ENCODE results near the gene GIMAP5. TPM values are rescaled to one million over a fixed set of nuclear protein-coding genes. Genes with fewer than 3 reads are reported as not detected.

GIMAP5 gene
- total and polyA plus RNA-seq, 9 of the 15 experiments (the other 6 are each of a cell fraction or from before 2014, with no cell fraction given), result 0.35 TPM; not detected in 8

DNA sequence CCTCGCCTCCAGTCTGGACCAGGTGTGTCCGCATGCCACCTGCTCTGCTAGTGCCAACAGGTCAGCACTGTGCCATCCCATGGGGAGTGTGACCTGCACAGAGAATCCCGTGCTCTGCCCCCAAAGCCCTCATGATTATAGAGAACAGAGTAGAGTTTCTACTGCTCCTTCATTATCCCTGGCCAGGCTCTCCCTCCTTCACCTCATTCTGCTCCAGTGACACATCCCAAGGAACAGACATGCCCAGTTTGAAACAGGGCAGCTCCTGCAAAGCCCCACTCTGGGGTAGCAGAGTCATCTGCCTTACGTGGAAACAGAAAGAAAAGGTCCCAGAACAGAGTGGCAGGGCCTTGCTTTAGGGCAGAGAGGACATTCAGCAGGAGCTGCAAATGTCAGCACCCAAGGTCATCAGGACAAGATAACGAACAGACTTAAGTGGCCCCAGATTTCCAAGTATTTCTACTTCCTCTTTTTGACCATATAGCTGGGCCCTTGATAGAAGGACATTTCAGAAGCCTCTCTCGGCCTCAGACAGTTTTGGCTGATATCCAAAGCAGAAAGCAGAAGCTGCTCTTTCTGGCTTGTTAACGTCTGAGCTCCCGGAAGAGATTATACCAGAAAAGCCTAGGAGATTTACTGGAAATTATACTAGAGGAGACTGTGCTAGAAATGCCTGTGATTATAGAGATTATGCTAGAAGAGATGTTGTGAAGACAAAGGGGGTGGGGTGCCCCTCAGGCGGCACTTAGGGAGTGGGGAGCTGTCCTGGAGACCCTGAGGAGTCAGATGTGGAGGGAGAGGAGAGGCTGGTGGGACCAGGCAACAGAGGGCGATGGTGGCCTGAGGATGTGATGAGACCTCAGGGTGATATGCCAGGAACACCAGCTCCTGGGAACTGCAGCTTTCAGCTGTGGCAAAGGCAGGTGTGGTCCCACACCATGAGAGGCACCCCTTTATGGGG lies 50.4 kb downstream of the GIMAP5 start (continued):
- TF ChIP-seq NFE2 (IDR thresholded peaks at IDR 0.05; ENCODE audit: low read depth) (no peak), NFIC (IDR thresholded peaks at IDR 0.05) (peak; percentile 97), NFE2L1 (tag; IDR thresholded peaks at IDR 0.05; ENCODE audit: borderline replicate concordance, low read depth) (no peak), ZFP36 (IDR thresholded peaks at IDR 0.05; ENCODE audit: low read depth, low read length, partially characterized antibody) (peak; percentile 75), EHMT2 (IDR thresholded peaks at IDR 0.05) (no peak), ZSCAN32 (CRISPR knock-in tag; IDR thresholded peaks at IDR 0.05) (no peak), RAD21 (CRISPR knock-in tag; conservative IDR thresholded peaks at IDR 0.05 in 1 of 2, IDR thresholded peaks at IDR 0.05 in 1 of 2) (peak in 1 of 2 experiments; percentile 18; a peak in 2 of 4 replicates), NCOA6 (IDR thresholded peaks at IDR 0.05) (no peak), HEY1 (CRISPR knock-in tag; IDR thresholded peaks at IDR 0.05; ENCODE audit: borderline replicate concordance) (no peak), RBM22 (IDR thresholded peaks at IDR 0.05; ENCODE audit: low read depth, low read length, poor library complexity, severe bottlenecking) (no peak), HDAC3 (IDR thresholded peaks at IDR 0.05; ENCODE audit: borderline replicate concordance, partially characterized antibody) (peak; percentile 74), HNRNPK (IDR thresholded peaks at IDR 0.05; ENCODE audit: low read depth, low read length, poor library complexity, severe bottlenecking) (no peak), HNRNPLL (IDR thresholded peaks at IDR 0.05; ENCODE audit: low read depth, low read length, poor library complexity, severe bottlenecking) (no peak)
- TF ChIP-seq, protein P1, sequence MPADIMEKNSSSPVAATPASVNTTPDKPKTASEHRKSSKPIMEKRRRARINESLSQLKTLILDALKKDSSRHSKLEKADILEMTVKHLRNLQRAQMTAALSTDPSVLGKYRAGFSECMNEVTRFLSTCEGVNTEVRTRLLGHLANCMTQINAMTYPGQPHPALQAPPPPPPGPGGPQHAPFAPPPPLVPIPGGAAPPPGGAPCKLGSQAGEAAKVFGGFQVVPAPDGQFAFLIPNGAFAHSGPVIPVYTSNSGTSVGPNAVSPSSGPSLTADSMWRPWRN (IDR thresholded peaks at IDR 0.05; ENCODE audit: low read depth), result peak; percentile 95
- TF ChIP-seq, protein P2, sequence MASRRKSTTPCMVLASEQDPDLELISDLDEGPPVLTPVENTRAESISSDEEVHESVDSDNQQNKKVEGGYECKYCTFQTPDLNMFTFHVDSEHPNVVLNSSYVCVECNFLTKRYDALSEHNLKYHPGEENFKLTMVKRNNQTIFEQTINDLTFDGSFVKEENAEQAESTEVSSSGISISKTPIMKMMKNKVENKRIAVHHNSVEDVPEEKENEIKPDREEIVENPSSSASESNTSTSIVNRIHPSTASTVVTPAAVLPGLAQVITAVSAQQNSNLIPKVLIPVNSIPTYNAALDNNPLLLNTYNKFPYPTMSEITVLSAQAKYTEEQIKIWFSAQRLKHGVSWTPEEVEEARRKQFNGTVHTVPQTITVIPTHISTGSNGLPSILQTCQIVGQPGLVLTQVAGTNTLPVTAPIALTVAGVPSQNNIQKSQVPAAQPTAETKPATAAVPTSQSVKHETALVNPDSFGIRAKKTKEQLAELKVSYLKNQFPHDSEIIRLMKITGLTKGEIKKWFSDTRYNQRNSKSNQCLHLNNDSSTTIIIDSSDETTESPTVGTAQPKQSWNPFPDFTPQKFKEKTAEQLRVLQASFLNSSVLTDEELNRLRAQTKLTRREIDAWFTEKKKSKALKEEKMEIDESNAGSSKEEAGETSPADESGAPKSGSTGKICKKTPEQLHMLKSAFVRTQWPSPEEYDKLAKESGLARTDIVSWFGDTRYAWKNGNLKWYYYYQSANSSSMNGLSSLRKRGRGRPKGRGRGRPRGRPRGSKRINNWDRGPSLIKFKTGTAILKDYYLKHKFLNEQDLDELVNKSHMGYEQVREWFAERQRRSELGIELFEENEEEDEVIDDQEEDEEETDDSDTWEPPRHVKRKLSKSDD (conservative IDR thresholded peaks at IDR 0.05; ENCODE audit: low read length), result no peak
- TF ChIP-seq, protein P3, sequence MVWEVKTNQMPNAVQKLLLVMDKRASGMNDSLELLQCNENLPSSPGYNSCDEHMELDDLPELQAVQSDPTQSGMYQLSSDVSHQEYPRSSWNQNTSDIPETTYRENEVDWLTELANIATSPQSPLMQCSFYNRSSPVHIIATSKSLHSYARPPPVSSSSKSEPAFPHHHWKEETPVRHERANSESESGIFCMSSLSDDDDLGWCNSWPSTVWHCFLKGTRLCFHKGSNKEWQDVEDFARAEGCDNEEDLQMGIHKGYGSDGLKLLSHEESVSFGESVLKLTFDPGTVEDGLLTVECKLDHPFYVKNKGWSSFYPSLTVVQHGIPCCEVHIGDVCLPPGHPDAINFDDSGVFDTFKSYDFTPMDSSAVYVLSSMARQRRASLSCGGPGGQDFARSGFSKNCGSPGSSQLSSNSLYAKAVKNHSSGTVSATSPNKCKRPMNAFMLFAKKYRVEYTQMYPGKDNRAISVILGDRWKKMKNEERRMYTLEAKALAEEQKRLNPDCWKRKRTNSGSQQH (CRISPR knock-in tag; IDR thresholded peaks at IDR 0.05), result peak; percentile 48; the same call in 1 of the 2 replicates
- TF ChIP-seq, protein P4, sequence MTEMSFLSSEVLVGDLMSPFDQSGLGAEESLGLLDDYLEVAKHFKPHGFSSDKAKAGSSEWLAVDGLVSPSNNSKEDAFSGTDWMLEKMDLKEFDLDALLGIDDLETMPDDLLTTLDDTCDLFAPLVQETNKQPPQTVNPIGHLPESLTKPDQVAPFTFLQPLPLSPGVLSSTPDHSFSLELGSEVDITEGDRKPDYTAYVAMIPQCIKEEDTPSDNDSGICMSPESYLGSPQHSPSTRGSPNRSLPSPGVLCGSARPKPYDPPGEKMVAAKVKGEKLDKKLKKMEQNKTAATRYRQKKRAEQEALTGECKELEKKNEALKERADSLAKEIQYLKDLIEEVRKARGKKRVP (CRISPR knock-in tag; IDR thresholded peaks at IDR 0.05), result peak; percentile 23; the same call in 1 of the 2 replicates
- TF ChIP-seq, protein P5, sequence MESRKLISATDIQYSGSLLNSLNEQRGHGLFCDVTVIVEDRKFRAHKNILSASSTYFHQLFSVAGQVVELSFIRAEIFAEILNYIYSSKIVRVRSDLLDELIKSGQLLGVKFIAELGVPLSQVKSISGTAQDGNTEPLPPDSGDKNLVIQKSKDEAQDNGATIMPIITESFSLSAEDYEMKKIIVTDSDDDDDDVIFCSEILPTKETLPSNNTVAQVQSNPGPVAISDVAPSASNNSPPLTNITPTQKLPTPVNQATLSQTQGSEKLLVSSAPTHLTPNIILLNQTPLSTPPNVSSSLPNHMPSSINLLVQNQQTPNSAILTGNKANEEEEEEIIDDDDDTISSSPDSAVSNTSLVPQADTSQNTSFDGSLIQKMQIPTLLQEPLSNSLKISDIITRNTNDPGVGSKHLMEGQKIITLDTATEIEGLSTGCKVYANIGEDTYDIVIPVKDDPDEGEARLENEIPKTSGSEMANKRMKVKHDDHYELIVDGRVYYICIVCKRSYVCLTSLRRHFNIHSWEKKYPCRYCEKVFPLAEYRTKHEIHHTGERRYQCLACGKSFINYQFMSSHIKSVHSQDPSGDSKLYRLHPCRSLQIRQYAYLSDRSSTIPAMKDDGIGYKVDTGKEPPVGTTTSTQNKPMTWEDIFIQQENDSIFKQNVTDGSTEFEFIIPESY (CRISPR knock-in tag; IDR thresholded peaks at IDR 0.05), result no peak

Data from K562 (cell line).